NOMO-1 (cell line): ENCODE data around the gene CYTH4.
"Not testable (repeated sequence)": the region's sequence is repeated elsewhere in the genome, so short reads cannot be mapped to it uniquely, and the experiment has no call there.

Experiments
- DNase-seq, 2 experiments: peaks; one replicate each; lab custom pipeline; 2025; ENCODE audit not compliant: unreplicated experiment in 2 of 2; lab: John Stamatoyannopoulos, UW

Gene CYTH4

GRCh38 chr22:37324340-37325038 lies 42.2 kb downstream of the CYTH4 start:
- no peak for DNase-seq

- DNase-seq: no peak
Measured at GRCh38 chr22:37325039-37325395, 42.7 kb downstream of the CYTH4 start.

- DNase-seq: no peak
Measured at GRCh38 chr22:37326726-37327125, 44.4 kb downstream of the CYTH4 start.

- DNase-seq: no peak
Measured at GRCh38 chr22:37328017-37328416, 45.7 kb downstream of the CYTH4 start.

- DNase-seq: not testable (repeated sequence)
Measured at GRCh38 chr22:37328538-37329237, 46.4 kb downstream of the CYTH4 start.

GRCh38 chr22:37329238-37330140 lies 47.2 kb downstream of the CYTH4 start:
- no peak for DNase-seq

- DNase-seq: peak; percentile 73 to 86
Measured at GRCh38 chr22:37330200-37331033, 48.1 kb downstream of the CYTH4 start.

GRCh38 chr22:37331034-37331428 lies 48.7 kb downstream of the CYTH4 start:
- DNase-seq: no peak

GRCh38 chr22:37331856-37332536 lies 49.7 kb downstream of the CYTH4 start:
- DNase-seq: peak in 1 of 2 experiments; percentile 50

GRCh38 chr22:37333724-37334460 lies 51.6 kb downstream of the CYTH4 start:
- no peak for DNase-seq

GRCh38 chr22:37334461-37334858 lies 52.2 kb downstream of the CYTH4 start:
- no peak for DNase-seq

- DNase-seq: no peak
Measured at GRCh38 chr22:37334859-37335805, 52.8 kb downstream of the CYTH4 start.

GRCh38 chr22:37335806-37336199 lies 53.5 kb downstream of the CYTH4 start:
- no peak for DNase-seq

- DNase-seq: no peak
Measured at GRCh38 chr22:37336579-37336978, 54.3 kb downstream of the CYTH4 start.

- DNase-seq: no peak
Measured at GRCh38 chr22:37337204-37337943, 55.1 kb downstream of the CYTH4 start.

GRCh38 chr22:37338539-37339246 lies 56.4 kb downstream of the CYTH4 start:
- no peak for DNase-seq
